Measurements from ENCODE around the gene SURF2.

SURF2 gene

GRCh38 chr9:133401588-133401987 lies 45.2 kb downstream of the SURF2 start:
- H2AFZ ChIP-seq (ENCODE audit: low read length, unreplicated experiment) = no peak overlapping the region
- H3K27ac ChIP-seq (ENCODE audit: low read depth, low read length) = no peak overlapping the region
- no peaks in the 10 kb centered on the region for H3K27me3 ChIP-seq (ENCODE audit: insufficient read depth, low read length)
- H3K36me3 ChIP-seq (ENCODE audit: insufficient read depth, low read length) = no peaks in the 10 kb centered on the region
- no peaks in the 10 kb centered on the region for H3K79me2 ChIP-seq (ENCODE audit: control insufficient read depth, insufficient read depth, low read length, unreplicated experiment)
- peaks cover 18% of the 10 kb centered on the region for H3K4me1 ChIP-seq (ENCODE audit: control insufficient read depth, insufficient read depth, low read length, unreplicated experiment)
- H3K4me3 ChIP-seq (ENCODE audit: low read depth, low read length) = no peak overlapping the region

- Histone ChIP-seq H3K36me3 (ENCODE audit: insufficient read depth, low read length) (no peaks in the 10 kb centered on the region), H3K27ac (ENCODE audit: low read depth, low read length) (no peak overlapping the region), H2AFZ (ENCODE audit: low read length, unreplicated experiment) (no peak overlapping the region), H3K4me1 (ENCODE audit: control insufficient read depth, insufficient read depth, low read length, unreplicated experiment) (peaks cover 20% of the 10 kb centered on the region), H3K79me2 (ENCODE audit: control insufficient read depth, insufficient read depth, low read length, unreplicated experiment) (no peaks in the 10 kb centered on the region), H3K27me3 (ENCODE audit: insufficient read depth, low read length) (no peaks in the 10 kb centered on the region), H3K4me3 (ENCODE audit: low read depth, low read length) (no peak overlapping the region)
Measured at GRCh38 chr9:133402689-133403088, 46.3 kb downstream of the SURF2 start.

- no peaks in the 10 kb centered on the region for H3K27me3 ChIP-seq (ENCODE audit: insufficient read depth, low read length)
- H3K4me1 ChIP-seq (ENCODE audit: control insufficient read depth, insufficient read depth, low read length, unreplicated experiment) = peaks cover 20% of the 10 kb centered on the region
- no peak overlapping the region for H3K27ac ChIP-seq (ENCODE audit: low read depth, low read length)
- no peak overlapping the region for H3K4me3 ChIP-seq (ENCODE audit: low read depth, low read length)
- H2AFZ ChIP-seq (ENCODE audit: low read length, unreplicated experiment) = no peak overlapping the region
- no peaks in the 10 kb centered on the region for H3K79me2 ChIP-seq (ENCODE audit: control insufficient read depth, insufficient read depth, low read length, unreplicated experiment)
- H3K36me3 ChIP-seq (ENCODE audit: insufficient read depth, low read length) = no peaks in the 10 kb centered on the region
Measured at GRCh38 chr9:133403766-133404453, 47.6 kb downstream of the SURF2 start.

- H3K79me2 ChIP-seq (ENCODE audit: control insufficient read depth, insufficient read depth, low read length, unreplicated experiment) = no peaks in the 10 kb centered on the region
- H3K27me3 ChIP-seq (ENCODE audit: insufficient read depth, low read length) = no peaks in the 10 kb centered on the region
- H2AFZ ChIP-seq (ENCODE audit: low read length, unreplicated experiment) = no peak overlapping the region
- H3K4me3 ChIP-seq (ENCODE audit: low read depth, low read length) = no peak overlapping the region
- H3K4me1 ChIP-seq (ENCODE audit: control insufficient read depth, insufficient read depth, low read length, unreplicated experiment) = peaks cover 20% of the 10 kb centered on the region
- H3K27ac ChIP-seq (ENCODE audit: low read depth, low read length) = no peak overlapping the region
- H3K36me3 ChIP-seq (ENCODE audit: insufficient read depth, low read length) = no peaks in the 10 kb centered on the region
Measured at GRCh38 chr9:133404454-133405002, 48.2 kb downstream of the SURF2 start.

GRCh38 chr9:133405508-133406438 lies 49.4 kb downstream of the SURF2 start:
- Histone ChIP-seq H3K27ac (ENCODE audit: low read depth, low read length) (peak overlapping the region; percentile 75), H3K27me3 (ENCODE audit: insufficient read depth, low read length) (no peaks in the 10 kb centered on the region), H2AFZ (ENCODE audit: low read length, unreplicated experiment) (no peak overlapping the region), H3K79me2 (ENCODE audit: control insufficient read depth, insufficient read depth, low read length, unreplicated experiment) (no peaks in the 10 kb centered on the region), H3K36me3 (ENCODE audit: insufficient read depth, low read length) (no peaks in the 10 kb centered on the region), H3K4me1 (ENCODE audit: control insufficient read depth, insufficient read depth, low read length, unreplicated experiment) (peaks cover 20% of the 10 kb centered on the region), H3K4me3 (ENCODE audit: low read depth, low read length) (peak overlapping the region; percentile 35; the same call in 1 of the 2 replicates)

- no peak overlapping the region for H2AFZ ChIP-seq (ENCODE audit: low read length, unreplicated experiment)
- no peaks in the 10 kb centered on the region for H3K79me2 ChIP-seq (ENCODE audit: control insufficient read depth, insufficient read depth, low read length, unreplicated experiment)
- H3K4me3 ChIP-seq (ENCODE audit: low read depth, low read length) = no peak overlapping the region
- peaks cover 20% of the 10 kb centered on the region for H3K4me1 ChIP-seq (ENCODE audit: control insufficient read depth, insufficient read depth, low read length, unreplicated experiment)
- H3K27me3 ChIP-seq (ENCODE audit: insufficient read depth, low read length) = no peaks in the 10 kb centered on the region
- H3K27ac ChIP-seq (ENCODE audit: low read depth, low read length) = peak overlapping the region; percentile 75
- no peaks in the 10 kb centered on the region for H3K36me3 ChIP-seq (ENCODE audit: insufficient read depth, low read length)
Measured at GRCh38 chr9:133406480-133407307, 50.3 kb downstream of the SURF2 start.

GRCh38 chr9:133408042-133408441 lies 51.7 kb downstream of the SURF2 start:
- H3K36me3 ChIP-seq (ENCODE audit: insufficient read depth, low read length) = peaks cover 3% of the 10 kb centered on the region; the same call in 1 of the 2 replicates
- H3K27me3 ChIP-seq (ENCODE audit: insufficient read depth, low read length) = no peaks in the 10 kb centered on the region
- H3K79me2 ChIP-seq (ENCODE audit: control insufficient read depth, insufficient read depth, low read length, unreplicated experiment) = peaks cover 4% of the 10 kb centered on the region
- H3K27ac ChIP-seq (ENCODE audit: low read depth, low read length) = no peak overlapping the region
- H3K4me3 ChIP-seq (ENCODE audit: low read depth, low read length) = no peak overlapping the region
- peaks cover 20% of the 10 kb centered on the region for H3K4me1 ChIP-seq (ENCODE audit: control insufficient read depth, insufficient read depth, low read length, unreplicated experiment)
- no peak overlapping the region for H2AFZ ChIP-seq (ENCODE audit: low read length, unreplicated experiment)

Measured in ACC112 (cell line).